HG03460 (cell line): Measurements from ENCODE around the gene PCDH15.
"Not testable (repeated sequence)": the region's sequence is repeated elsewhere in the genome, so short reads cannot be mapped to it uniquely, and the experiment has no call there.

Source experiments
- ATAC-seq: cut with Tn5 transposase; IDR thresholded peaks from one replicate; pipeline ENCODE4 v1.9.1; 2021; ENCODE audit not compliant: unreplicated experiment

The PCDH15 gene

DNA sequence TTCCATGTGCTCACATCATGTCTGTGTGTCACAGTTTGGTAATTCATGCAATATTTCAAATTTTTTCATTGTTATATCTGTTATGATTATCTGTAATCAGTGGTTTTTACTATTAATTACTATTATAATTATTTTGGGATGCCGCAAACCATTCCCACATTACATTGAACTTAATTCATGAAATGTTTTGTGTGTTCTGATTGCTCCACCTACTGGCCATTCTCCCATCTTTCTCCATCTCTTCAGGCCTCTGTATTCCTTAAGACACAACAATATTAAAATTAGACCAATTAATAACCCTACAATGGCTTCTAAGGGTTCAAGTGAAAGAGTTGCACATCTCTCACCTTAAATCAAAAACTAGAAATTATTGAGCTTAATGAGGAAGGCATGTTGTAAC is 398.5 kb downstream of the PCDH15 start:
- ATAC-seq: no peak

DNA sequence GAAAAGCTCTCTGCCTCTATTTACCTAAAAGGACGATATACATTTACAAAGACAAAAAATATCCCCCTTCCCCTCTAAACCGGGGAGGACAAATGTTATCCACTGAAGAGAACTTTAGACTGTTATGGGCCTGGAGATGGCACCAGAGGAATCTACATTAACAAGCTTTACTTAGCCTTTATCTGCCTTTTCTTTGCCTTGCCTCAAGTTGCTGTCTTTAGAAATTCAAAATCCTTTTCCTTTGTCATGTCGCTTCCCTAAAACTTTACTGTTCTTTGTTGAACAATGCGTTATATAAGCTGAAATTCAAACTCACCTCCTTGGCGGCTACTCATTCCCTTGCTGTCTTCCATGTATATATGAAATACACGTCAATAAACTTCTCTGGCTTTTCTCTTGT is 405.0 kb downstream of the PCDH15 start:
- ATAC-seq: no peak

DNA sequence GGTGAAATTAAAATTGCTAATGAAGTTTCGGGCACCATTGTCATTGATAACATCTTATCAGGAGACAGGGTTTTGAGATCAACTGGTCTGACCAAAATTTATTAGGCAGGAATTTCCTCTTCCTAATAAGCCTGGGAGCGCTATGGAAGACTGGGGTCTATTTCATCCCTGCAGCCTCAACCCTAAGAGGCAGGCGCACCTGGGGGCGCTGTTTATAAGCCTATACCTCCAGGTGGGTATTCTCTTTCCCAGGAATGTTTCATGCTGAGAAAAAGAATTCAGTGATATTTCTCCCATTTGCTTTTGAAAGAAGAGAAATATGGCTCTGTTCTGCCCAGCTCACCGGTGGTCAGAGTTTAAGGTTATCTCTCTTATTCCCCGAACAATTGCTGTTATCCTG is 406.4 kb downstream of the PCDH15 start:
- ATAC-seq: not testable (repeated sequence)

DNA sequence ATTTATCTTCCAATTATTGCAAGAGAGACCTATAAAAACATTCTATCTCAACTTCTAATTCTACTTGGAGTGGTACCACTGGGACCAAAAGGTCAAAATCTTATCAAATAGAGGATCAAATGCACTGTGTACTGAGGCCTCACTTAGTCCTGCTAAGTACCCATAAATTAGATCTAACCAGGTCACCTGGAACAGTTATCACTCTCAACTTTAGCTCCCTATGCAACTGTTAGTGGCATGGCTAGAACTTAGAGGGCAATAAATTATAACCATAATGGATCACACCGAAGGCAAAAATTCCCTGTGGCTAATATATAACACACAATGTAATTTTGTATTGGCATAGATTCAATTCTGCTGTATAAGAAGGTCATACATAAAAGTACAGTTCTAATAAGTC is 428.9 kb downstream of the PCDH15 start:
- no peak for ATAC-seq

DNA sequence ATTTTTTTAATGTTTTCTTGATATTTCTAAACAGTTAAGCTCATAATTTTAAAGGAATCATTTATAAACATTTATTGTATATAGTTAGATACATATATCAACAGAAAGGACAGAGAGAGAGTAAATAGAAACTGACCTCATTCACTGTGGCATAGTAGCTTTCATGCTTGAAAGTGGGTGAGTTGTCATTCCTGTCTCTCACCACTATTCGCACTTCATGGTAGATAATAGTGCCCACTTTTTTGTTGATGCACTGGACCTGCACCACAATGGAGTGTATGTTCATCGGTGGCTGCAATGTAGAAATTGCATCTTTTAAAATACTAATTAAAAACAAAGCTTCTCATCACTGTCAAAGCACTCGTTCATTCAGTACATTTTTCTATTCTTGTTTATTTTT is 432.0 kb downstream of the PCDH15 start:
- no peak for ATAC-seq

DNA sequence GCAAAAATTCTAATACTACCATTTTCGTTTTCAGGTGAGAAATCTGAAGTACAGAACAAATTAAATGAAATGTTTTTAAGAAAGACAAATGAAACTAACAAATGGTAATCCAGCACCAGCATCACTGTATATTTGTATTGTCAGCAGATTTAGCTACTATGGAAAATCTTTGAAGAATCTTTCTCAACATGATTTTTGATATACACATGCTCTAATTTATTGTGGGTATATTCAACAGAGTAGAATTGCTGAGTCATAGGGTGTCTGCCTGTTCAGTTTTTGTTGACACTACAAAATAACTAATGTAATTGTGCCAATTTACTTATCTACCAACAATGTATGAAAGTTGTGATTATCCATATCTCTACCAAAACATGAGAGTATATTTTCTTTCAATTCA is 437.6 kb downstream of the PCDH15 start:
- no peak for ATAC-seq

DNA sequence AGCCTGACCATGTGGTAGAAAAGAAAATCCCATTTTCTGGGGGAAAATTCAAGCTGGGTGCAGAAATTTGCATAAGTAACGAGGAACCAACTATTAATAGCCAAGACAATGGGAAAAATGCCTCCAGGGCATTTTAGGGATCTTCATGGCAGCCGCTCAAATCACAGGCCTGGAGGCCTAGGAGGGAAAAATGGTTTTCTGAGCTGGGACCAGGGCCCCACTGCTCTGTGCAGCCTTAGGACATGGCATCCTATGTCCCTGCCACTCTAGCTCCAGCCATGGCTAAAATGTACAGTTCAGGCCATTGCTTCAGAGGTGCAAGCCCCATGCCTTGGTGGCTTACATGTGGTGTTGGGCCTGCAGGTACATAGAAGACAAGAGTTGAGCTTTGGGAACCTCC is 459.0 kb downstream of the PCDH15 start:
- ATAC-seq: no peak

DNA sequence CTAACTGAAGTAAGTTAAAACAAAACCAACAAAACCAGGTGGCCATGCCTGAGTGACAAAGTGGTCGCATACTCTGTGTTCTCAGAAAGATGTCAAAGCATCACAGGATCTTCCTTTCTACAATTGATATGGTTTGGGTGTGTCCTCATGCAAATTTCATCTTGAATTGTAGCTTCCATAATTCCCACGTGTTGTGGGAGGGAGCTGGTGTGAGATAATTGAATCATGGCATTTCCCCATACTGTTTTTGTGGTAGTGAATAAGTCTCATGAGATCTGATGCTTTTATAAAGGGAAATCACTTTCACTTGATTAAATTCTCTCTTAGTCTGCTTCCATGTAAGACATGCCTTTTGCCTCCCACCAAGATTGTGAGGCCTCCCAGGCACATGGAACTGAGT is 465.7 kb downstream of the PCDH15 start:
- no peak for ATAC-seq

DNA sequence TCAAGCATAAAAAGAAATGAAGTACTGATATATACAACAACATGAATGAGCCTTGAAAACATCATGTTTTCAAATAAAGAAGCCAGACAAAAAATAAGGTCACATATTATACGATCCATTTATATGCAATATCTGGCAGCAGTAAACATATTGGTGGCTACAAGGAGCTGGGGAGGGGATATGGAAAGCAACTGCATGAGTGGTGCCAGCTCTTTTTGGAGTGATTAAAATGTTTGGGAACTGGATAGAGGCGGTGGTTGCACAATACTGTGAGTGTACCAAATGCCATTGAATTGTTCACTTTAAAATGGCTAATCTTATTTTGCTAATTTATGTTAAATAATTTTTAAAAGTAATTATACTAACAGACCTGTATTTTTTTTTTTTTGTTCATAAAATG is 481.7 kb downstream of the PCDH15 start:
- no peak for ATAC-seq

DNA sequence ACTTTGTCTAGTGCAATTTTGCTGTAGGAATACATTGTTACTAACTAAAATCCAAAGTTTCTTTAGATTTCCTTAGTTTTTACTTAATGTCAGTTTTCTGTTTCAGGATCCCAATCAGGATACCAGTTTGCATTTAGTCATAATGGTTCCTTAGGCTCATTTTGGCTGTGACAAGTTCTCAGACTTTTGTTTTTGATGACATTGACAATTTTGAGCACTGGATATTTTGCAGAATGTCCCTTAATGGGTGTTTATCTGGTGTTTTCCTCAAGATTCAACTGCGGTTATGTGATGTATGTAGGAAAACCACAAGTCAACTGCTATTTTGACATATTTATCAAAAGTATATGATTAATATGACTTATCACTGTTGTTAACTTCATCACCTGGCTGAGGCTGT is 482.6 kb downstream of the PCDH15 start:
- ATAC-seq: no peak

DNA sequence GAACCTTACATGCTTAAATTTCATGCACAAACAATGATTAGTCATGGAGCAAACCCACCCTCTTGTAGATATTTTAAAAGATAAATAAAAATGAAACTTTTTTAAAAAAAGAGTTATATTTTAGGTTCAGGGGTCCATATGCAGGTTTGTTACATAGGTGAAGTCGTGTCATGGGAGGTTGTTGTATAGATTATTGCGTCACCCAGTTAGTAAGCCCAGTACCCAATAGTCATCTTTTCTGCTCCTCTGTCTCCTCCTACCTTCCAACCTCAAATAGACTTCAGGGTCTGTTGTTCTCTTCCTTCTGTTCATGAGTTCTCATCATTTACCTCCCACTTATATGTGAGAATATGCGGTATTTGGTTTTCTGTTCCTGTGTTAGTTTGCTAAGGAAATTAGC is 486.6 kb downstream of the PCDH15 start:
- no peak for ATAC-seq

DNA sequence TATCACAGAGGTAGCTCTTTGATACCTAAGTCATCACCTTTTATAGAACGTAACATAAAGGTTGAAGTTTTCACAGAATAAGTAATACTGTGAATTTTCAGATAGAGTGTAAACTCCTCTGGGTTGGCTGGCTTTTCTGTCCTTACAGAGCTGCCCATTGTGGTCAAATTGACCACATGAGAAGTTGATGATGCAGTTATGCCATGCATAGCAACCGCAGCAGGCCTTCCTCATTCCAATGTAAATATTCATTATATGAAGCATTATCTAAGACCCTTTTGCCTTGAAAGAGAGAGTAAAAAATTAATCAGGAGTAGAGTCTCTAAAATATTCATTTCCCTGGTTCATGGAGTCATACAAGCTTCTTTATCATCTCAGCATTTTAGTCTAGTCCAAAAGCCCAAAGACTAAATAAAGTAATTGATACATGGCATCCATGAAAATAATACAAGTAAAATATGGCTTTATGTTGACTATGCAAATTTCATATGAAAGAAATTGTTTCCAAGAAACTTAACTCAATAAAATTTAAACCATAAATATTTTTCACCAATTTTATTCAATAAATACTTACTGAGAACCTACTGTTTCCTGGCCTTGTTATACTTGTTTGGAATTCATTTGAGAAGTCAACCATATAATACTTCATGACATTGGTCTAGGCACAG is 516.4 kb downstream of the PCDH15 start:
- ATAC-seq: no peak

DNA sequence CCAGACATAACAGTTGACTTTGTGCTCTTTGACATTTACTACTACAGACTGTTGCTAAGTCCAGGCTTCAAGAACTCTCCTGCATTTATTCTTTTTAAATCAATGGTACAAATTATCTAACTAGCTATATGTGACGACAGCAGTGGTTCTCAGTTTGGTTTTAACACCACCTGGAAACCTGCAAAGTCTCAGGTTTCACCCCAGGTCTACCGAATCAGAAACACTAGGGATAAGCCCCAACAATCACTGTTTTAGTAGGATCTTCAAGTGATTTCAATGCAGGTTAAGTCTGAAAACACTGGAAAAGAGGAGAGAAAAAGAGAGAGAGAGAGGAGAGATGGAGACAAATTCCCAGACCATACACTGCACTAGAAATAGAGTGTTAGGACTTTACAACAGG is 519.0 kb downstream of the PCDH15 start:
- ATAC-seq: no peak

DNA sequence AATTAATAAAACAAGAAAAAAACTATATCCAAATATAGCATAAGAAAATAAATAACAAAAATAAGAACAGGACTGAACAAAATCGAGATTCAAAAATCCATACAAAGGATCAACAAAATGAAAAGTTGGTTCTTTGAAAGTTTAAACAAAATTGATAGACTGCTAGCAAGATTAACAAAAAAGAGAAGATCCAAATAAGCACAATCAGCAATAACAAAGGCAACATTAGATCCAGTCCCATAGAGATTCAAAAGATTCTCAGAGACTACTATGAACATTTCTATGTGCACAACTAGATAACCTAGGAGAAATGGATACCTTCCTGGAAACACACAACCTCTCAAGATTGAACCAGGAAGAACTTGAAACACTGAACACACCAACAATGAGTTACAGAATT is 534.6 kb downstream of the PCDH15 start:
- no peak for ATAC-seq

DNA sequence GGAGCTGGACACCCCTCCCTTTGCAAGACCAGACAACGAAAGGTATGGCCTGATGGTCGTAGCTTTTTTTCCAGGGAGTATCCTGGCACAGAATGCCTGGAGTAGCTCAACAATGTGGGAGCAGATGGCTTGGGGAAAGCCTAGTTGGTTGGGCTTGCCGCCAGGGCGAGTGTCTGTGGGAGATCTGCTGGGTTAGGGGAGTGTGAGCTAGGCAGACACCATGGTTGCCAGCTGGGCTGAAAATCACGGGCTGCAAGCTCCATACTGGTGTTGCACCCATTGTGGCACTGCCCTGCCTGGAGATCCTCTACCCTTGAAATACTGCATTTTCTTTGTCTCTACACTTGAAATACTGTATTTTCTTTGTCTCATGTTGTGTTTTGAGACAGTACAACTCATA is 538.3 kb downstream of the PCDH15 start:
- ATAC-seq: no peak

DNA sequence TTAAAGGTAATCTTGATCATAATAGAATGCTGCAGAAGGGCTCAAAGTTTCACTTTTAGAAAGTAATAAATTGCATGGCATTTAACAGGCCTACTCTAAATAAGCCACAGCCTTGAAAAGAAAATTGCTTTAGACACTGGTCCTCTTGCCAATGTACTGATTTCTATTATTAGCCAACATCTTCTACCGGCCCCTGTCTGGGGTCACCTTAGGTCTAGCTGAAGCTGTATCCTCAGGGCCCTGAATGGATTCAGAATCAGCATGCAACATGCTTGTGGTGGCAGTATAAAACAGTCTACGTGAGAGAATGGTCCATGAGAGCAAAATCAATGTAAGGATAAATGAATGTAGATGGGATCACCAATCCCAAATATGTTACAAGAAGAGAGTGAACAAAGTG is 541.9 kb downstream of the PCDH15 start:
- ATAC-seq: no peak

DNA sequence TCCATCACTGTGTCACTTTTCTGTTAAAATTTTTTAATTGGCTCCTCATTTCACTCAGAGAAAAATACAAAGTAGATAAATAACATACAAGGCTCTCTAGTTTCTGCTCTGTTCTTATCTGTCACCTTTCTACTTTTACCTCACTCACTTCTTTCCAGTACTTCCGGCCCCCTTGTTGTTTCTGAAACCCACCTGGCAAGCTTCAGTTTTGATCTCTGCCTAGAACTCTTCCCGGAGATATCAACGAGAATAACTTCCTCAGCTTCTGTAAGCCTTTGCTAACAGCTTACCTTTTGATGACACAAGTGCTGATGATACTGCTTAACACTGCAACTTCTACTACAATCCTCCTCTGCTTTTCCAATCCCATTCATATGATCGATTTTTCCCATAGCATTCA is 566.2 kb downstream of the PCDH15 start:
- no peak for ATAC-seq

DNA sequence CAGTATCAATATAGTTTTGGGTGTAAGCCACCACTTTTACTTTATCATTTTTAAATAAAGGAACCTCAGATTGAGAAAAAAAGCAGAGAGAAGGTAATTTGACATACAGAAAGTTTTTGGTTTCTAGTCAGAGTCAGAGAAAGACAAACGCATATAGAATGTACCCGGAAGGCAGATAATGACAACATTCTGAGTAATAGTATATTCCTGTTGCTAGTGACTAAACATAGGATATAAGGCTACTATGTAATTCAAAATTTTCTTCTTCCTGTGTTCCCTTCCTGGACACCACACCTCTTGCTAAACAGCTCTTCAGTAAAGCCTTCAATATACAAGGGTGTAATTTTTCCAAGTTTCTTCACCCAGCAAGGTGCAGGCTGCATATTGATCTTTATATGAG is 597.6 kb downstream of the PCDH15 start:
- ATAC-seq: no peak

DNA sequence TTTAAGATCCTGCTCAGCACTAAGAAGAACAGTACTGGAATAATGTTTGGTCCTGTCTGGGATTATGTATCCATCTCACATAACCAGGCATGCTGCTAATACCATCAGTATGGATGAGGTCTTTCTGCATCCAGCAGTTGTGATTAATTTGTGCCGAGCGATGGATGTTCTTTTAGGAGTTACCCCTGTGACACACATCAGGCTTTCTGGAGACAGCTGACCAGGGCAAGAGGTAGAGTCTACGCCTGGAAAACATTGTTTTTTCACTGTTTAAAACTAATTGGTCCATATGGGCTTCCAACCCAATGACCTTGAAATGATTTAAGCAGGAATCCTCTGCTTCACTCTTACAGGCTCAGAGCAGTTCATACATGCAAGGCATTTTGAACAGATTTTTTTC is 603.0 kb downstream of the PCDH15 start:
- ATAC-seq: no peak

DNA sequence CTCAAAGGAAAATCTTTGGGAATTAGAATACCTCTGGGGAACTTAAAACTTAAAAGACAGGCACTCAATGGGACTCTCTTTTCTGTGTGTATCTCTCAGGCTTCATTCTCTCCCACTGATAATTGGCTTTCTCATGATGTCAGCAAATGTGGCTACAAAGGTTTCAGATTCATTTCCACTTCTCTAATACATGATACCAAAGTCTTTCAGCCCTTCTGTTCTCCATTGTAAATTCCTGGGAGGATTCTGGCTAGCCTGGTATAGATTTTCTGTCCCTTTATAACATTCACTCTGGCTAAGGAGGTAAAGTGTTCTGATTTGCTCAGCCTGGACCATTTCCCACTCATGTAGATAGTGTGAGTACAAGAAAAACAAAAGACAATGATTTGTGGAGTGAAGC is 606.2 kb downstream of the PCDH15 start:
- ATAC-seq: no peak

DNA sequence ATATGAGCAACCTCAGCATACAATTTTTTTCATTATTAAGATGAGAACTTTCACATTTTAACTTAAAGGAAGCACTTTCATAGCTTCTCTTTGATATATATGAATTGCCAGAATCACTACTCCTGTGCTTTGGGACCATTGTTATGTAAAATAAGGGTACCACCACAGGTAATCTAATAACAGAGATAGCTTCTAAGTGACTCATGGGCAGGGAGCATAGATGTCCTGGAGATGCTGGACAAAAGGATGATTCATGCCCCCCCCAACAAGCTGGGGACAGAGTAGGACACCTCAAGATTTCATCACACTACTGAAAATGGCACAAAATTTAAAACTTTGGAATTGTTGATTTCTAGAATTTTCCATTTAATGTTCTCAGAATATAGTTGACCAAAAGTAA is 641.1 kb downstream of the PCDH15 start:
- no peak for ATAC-seq

DNA sequence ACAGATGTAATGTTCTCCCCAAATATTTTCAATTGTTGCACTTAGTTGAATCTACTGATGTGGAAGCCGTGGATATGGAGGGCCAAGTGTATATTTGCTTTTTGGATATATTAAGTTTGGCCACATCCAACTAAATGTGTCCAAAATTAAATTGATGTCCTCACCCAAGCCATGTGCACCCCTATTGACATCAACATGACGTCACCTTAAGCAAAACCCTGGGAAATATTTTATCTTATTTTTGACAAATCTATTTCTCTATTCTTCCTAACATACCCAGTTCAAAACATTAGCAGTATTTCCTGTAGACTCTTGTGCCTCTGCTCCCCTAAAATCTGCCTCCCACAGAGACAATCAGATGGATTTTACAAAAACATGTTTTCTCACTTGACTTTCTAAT is 652.5 kb downstream of the PCDH15 start:
- ATAC-seq: no peak

DNA sequence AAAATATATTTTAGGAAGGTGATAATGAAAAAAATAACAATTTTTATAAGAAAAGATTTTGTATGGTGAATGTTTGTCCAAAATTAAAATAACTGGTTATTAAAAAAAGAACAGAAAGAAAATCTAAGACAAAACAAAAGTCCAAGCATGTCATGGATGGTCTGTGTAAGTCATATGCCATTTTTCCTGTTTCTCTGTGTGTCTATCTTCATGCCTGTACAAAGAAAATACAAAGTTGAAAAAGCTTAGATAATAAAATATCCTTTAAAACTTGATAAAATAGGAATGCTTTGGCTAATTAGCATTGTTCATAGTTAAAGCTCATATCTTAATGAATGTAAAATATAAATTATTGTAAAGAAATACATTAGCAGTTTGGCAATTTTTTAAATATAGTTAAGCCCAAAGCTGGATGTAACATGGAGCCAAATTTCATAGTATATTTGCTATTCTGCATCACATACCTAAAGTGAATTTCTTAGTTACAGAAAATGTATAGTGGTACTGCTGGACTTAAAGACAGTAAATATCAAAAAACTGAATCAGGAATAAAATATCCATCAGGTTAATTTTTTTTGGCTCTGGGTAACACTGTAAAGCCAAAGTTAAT is 661.1 kb downstream of the PCDH15 start:
- no peak for ATAC-seq
